ENCODE results near the gene PANX2. TPM values are rescaled to one million over a fixed set of nuclear protein-coding genes. Genes with fewer than 3 reads are reported as not detected.
"Not testable (repeated sequence)": the region's sequence is repeated elsewhere in the genome, so short reads cannot be mapped to it uniquely, and the experiment has no call there.

Gene PANX2
- total RNA-seq, 1 donor from 2014 or later = 0.43 TPM

DNA sequence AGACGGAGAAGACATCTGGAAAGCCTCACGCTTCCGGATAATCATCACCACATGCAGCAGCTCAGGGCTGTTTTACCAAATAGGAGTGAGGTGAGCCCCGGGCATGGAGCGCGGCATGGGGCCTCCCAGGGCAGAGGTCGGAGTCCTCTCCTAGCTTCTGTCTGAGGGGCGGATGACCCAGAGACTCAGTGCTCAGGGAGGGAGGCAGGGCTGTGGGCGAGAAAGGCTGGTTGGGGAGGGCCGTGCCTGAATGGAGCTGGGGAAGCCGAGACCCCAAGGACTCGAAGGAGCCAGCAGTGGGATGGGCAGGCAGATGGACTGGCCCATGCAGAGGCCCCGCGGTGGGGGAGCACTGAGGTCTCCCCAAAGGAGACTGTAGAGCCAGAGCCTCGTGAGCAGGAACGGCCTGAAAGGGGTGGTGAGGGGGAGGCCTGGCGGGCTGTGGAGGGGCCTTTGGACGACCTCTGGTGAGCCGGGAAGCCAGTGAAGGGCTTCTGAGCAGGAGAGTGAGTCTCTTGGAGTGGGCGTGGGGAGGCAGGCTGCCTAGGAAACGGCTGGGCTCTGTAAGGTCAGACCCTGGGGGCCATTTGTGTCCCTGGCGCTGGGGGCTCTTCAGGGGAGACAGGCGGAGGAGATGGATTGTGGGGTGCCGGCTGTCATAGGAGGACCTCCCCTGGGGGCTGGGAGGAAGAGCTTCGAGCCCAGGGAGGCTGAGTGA, 24.7 kb upstream of the PANX2 start:
- ATAC-seq (ENCODE audit: poor library complexity) (no peak), DNase-seq (no peak)
- intact Hi-C loops (cut with DNase I) = loop anchor here (5.0 kb wide), 1 partner anchor 61 kb away; no protein-coding TSS in a partner anchor

DNA sequence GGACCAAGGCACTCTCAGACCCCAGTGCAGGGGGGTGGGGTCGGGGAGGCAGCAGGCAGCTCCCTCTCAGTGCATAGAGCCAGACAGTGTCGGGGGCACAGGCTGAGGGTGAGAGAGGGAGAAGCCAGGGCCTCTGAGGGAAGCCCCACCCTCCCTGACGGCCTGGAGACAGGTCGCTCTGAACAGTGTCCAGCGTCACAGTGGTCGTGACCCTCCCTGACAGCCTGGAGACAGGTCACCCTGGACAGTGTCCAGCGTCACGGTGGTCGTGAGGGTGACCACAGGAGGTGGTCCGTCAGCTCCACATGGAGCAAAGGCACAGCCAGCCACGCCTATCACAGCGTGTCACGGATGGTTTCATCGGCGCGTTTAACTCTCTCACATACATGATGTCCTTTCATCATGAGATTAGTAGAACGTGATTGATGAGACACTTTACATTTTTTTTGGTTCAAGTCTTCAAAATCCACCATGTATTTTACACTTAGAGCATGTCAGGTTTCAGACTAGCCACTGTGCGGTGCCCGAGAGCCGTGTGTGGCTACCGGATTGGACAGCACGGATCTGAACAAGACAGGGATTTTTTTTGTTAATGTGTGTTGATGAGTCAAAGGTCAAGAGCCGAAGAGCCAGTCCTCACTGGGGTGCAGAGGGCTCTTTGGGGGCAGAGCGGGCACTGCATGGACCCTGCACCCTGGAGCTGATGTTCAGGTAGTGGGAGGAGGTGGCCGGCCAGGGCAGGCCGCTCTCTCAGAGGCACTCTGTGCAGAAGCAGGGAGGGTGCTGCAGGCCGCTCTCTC, 23.9 kb upstream of the PANX2 start:
- DNase-seq (peak; percentile 75), ATAC-seq (ENCODE audit: poor library complexity) (peak; percentile 75)
- intact Hi-C loops (cut with DNase I) = loop anchor here (5.0 kb wide), 1 partner anchor 61 kb away; no protein-coding TSS in a partner anchor

DNA sequence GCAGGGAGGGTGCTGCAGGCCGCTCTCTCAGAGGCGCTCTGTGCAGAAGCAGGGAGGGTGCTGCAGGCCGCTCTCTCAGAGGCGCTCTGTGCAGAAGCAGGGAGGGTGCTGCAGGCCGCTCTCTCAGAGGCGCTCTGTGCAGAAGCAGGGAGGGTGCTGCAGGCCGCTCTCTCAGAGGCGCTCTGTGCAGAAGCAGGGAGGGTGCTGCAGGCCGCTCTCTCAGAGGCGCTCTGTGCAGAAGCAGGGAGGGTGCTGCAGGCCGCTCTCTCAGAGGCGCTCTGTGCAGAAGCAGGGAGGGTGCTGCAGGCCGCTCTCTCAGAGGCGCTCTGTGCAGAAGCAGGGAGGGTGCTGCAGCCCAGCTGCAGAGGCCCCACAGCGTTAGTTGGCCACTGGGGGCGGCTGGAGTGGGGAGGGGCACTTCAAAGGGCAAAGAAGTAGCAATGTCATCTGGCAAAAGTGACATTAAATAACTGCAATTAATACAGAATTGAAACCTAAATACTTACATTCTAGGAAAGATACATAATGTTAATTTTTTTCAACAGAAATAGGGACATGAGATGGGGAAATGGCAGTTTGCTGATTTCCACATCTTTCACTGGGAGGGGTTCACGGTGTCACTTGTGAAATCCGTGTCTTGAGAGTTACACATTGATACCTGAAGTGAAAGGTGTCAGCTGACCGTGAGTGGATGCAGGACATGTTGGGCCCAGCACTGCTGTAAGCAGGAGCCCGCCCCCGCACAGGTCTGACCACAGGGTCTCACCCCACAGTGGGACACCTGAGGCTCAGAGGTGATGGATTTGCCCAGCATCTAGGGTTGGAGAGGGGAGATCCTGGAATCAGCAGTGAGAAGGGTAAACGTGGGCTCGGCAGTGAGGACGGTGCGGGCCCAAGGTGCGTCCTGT, 23.0 kb upstream of the PANX2 start:
- intact Hi-C loops (cut with DNase I) = loop anchor here (5.0 kb wide), 1 partner anchor 60 kb away; no protein-coding TSS in a partner anchor
- ATAC-seq (ENCODE audit: poor library complexity); DNase-seq: not testable (repeated sequence)

DNA sequence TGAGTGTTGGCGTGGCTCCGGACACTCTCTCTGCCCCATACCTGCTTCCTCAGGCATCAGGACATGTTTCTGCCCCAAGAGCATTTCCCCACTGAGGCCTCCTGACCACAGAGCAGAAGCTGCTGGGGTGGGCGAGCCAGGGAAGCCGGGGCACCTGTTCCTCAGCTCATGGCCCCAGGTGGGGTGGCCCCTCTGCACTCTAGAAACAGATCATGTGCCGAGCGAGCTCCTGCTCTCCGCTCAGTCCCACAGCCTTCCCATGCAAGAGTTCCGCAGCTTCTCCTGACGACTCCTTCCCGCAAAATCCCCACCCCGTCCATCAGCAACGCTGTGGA, 22.4 kb upstream of the PANX2 start:
- no peak for DNase-seq
- ATAC-seq (ENCODE audit: poor library complexity) = no peak

DNA sequence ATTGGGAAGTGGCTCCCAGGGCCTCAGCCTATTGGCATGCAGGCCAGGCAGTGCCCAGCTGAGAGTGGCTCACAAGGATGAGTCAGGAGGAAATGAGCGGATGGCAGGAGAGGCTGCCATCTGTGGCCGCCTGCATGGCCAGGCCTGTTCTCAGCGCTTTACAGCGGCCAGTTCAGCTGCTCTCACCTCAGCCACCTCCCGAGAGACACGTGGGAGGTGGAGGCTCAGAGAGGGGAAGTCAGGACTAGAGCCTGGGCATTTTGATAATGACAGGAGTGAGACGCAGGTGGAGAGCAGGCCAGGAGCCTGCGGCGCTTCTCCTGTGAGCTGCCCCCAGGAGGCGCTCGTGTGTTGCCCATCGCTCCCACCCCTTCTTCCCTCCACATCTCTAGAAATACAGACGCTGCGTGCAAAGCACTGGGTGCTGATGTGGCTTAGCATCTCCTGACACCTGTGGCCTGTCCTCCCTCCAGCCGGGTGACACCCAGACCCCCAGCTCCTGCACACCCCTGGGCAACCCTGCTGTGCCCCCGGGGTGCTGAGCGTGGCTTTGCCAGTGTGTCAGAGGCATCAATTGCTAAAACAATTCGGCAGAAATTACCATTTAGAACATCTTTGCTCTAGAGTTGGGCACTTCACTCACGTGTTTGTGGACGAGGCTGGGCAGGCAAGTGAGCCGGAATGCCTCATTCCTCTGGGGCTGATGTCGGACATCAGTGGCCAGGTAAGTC, 21.4 kb upstream of the PANX2 start:
- intact Hi-C loops (cut with DNase I) = loop anchor here (5.0 kb wide), 1 partner anchor 58 kb away; no protein-coding TSS in a partner anchor
- DNase-seq (peak; percentile 77), ATAC-seq (ENCODE audit: poor library complexity) (peak; percentile 86)

More for the DNA sequence above, 22.4 kb upstream of the PANX2 start:
- intact Hi-C loops (cut with DNase I) = loop anchor here (5.0 kb wide), 1 partner anchor 59 kb away; no protein-coding TSS in a partner anchor

DNA sequence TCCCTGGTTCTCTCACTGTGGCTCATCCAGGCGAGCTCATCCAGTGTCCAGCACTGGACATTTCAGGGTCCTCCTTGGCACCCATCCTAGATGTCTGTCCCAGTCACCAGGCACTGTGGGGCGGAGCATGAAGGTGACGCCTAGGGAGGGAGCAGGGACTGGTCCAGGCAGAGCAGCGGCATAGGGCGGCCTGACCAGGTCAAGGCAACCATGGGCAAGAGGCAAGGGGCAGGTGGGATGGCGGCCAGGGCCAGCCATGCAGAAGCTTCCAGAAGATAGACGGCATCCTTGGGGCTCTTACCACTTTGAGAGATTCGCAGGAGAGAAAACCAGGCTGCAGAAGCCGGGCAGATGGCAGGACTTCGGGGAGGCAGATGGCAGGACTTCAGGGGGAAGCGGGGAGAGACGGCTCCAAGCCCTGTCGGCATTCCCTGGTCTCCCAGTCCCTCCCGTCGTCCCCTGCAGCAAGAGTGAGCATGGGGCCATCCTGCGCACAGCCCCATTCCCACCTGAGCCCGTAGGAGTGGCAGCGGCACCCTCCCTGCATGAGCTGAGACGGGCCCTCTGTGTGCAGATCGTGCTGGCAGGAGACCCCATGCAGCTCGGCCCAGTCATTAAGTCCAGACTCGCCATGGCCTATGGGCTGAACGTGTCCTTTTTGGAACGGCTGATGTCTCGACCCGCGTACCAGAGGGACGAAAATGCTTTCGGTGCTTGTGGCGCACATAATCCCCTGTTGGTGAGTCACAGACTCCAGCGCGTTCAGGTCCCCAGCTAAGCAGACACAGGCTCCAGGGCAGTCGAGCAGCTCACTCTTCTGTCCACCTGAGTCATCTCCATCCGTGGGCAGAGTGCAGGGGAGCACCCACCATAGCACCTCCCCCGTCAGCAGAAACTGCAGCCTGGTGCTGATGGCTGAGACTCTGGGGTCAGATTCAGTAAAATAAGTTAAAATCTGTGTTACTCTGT, 20.1 kb upstream of the PANX2 start:
- no peak for DNase-seq
- intact Hi-C loops (cut with DNase I) = no loop called here
- no peak for ATAC-seq (ENCODE audit: poor library complexity)

DNA sequence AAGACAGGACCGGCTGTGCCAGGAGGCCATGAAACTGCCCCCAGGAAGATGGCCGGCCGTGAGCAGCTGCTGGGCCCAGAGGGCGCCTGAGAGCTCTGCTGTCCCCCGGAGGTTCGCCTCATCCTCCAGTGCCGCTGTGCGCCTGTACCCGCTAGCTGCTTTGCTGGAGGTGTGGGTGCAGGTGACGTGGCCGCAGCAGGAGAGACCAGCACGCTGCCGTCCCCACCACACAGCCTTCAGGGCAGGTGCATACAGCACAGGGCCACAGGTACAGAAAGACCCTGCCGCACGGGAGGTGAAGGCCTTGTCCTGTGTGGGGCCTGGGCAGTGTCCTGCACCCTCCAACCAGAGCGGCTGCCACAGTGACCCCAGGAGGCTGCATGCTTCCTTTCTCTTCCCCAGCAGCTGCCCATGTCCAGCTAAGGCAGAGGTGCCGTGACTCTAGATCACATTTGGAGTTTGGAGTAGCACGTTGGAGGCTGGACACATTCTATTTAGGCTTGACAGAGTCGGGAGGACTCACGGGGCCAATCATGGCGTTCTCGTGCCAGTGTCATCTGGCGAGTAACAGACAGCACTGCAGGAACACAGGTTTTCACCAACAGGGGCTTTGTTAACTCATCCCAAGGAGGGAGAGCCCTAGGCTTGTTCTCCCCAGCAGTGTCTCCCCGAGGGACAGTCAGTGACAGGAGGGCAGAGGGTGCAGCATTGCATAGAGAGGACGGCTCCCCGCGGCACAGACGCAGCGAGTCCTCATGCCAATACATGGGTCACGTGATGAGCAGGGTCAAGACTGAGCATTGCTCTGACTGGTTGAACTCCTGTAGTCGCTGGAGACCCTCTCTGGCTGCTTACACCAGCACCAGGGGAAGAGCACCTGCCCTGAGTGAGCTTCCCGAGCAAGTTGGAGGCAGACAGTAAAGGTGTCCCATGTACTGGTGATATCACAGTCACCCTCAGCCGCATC, 18.7 kb upstream of the PANX2 start:
- ATAC-seq (ENCODE audit: poor library complexity) (no peak), DNase-seq (no peak)
- intact Hi-C loops (cut with DNase I) = no loop called here

DNA sequence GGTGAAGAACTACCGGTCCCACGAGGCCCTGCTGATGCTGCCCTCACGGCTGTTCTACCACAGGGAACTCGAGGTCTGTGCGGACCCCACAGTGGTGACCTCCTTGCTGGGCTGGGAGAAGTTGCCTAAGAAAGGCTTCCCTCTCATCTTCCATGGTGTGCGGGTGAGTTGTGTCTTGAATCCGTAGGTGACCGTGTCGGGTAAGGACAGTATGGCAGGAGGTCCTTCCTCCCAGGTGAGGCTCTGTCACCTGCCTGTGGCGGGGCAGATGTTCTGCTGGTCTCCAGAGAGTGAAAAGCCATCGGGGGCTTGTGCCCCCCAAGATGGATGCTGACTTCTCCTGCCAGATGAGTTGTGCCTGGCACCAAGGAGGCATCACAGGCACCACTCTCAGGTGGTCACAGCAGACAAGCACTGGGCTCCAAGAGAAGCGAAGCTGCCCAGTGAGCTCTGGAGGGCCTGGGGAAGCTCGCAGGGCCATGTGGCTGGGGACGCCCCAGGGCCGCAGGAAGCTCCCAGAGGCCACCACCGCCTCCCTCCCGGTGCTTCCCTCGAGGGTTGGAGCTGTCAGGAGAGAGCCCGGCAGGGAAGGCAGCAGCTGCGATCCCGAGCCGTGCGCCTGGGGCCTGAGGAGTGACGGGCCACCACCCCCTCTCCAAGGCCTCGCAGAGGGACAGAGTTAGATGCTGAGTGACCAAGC, 17.3 kb upstream of the PANX2 start:
- ATAC-seq (ENCODE audit: poor library complexity) (no peak), DNase-seq (no peak)
- intact Hi-C loops (cut with DNase I) = no loop called here

DNA sequence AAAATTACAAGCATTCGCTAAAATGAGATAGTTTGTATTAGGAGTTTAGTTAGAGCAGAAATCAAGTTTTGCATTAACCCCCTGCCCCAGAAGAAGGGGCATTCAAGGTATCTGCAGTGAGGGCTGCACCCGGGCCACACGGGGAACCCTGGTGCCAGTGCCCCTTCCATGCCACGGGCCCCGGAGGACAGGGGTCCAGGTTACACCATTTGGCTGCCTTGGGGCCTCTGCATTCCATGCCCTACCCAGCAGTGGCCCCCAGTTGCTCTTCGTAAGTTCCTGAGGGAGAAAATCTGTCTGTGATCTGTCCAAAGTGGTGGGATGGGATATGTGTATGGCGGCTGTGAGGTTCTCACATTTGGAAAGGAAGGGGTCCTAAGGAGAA, 16.8 kb upstream of the PANX2 start:
- intact Hi-C loops (cut with DNase I) = no loop called here
- ATAC-seq (ENCODE audit: poor library complexity) (no peak), DNase-seq (no peak)

DNA sequence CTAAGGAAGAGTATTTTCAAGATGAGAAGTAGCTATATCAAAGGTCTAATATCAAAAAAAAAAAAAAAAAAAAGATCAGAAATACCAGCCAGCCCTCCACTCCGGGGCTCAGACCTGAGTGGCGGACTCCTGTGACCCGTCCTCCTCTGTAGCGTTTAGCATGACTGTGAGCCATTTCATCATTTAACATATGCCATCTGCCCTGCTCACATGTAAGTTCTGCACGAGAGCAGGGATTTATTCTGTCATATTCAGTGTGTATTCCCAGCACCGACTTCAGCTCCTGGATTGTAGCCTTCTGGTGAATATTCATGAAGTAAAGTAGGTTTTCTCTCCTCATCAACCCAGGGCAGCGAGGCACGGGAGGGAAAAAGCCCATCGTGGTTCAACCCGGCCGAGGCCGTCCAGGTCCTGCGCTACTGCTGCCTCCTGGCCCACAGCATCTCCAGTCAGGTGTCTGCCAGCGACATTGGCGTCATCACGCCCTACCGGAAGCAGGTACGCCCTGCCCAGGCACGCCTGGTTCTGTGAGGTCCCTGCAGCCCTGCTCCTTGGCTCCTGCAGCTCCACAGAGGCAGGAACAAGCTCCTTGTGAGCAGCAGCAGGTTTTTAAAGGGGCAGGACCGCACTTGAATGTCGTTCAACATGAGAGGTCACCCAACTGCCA, 12.7 kb upstream of the PANX2 start:
- DNase-seq (peak; percentile 22), ATAC-seq (ENCODE audit: poor library complexity) (no peak)
- intact Hi-C loops (cut with DNase I) = no loop called here

DNA sequence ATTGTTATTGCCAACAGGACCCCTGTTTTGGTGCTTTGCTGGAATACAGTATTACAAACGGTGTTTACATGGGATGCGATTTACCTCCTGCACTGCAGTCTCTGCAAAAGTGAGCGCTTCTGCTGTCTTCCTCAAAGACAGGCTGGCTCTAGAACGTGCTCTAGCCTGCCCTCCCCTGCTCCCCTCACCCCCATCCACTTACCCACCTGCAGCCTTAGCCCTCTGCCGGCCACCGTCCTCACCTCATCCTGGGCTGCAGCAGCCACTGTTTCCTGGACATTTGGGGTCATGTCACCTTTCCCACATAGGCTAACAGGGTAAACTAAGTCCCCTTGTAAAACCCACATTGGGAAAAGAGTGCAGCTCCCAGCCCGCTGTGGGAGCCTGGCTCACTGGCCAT, 9.6 kb upstream of the PANX2 start:
- peak; percentile 19 for DNase-seq
- no peak for ATAC-seq (ENCODE audit: poor library complexity)
- intact Hi-C loops (cut with DNase I) = no loop called here

DNA sequence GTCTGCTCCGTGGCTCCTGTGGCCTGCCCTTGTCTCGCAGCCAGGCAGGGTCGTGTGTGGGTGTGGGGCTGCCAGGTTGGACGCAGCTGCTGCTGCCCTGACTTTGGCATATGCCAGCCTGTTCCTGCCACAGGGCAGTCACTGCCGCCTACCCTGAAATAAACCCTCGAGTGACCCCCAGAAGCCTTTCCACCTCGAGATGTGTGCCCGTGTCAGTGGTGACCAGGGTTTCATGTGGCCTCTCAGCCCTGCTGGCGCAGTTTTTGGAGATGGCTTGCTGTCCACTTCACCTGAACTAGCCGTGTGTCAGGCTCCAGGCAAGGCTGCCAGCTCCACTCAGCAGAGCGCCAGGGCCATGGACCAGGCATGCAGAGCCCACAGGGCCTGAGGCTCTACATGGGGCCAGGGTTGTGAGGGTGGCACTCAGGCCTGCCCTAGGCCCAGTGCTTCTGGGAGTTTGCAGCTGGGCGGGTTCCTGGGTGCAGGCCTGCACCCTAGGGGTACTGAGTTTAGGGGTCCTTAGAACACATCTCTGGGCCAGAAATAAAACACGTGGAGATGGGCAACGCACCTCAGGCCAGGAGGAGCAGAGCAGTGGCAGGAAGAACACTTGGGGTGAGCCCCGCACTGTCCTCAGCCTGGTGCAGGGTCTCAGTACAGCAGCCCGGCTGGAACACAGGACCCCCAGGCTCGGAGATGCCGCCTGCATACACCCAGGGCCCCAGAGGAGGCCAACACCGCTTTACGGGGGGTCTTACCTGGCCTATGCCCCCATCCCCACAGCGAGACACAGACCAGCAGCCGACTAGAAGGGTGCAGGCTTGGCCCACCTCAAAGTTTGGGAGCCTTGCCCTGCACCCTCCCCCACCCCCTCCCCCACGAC, 8.8 kb upstream of the PANX2 start:
- intact Hi-C loops (cut with DNase I) = no loop called here
- ATAC-seq (ENCODE audit: poor library complexity) = no peak
- DNase-seq = peak; percentile 16

DNA sequence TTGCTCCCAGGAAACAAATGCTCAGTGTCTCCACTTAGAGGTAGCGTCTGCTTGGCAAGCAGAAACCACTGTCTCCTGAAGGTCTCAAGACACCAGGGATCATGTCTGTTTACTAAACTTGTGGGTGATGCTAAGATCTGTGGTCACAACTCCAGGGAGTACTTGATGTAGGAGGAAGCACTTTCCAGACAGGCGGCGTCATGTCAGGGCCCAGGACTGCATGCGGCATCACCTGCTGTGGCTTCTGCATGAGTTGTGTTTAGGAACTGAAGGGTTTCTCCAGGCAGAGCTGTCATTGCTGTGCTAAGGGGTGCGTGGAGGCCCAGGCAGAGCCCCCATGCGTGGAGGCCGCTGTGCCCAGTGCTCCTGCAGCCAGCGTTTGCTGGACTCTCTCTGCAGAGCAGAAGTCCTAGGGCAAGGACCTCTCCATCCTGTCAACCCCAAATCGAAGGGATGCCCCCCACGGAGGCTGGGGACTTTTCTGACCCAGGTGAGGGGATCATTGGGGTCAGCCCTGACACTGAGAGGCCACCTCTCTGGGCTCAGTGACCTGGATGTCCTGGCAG, 8.1 kb upstream of the PANX2 start:
- ATAC-seq (ENCODE audit: poor library complexity) = no peak
- no peak for DNase-seq
- intact Hi-C loops (cut with DNase I) = no loop called here

All from Right ventricle myocardium superior (tissue), 1 donor.